ENCODE measurements around the gene GPR160. TPM values are rescaled to one million over a fixed set of nuclear protein-coding genes. Genes with fewer than 3 reads are reported as not detected.
"Not testable (repeated sequence)": the region's sequence is repeated elsewhere in the genome, so short reads cannot be mapped to it uniquely, and the experiment has no call there.

Gene GPR160
- polyA plus RNA-seq (ENCODE audit: insufficient read length in 3 of 3), result 10 to 100 TPM; 24.6 to 37.4 (median 31.0) TPM
- long read RNA-seq, donor 1, transcript GPR160-201 (4 exons, 2,039 nt), result major isoform, 13 of 19 reads
- long read RNA-seq, donor 1, partial matches to known transcripts, result 6 of 19 reads
- long read RNA-seq, donor 1, other reads (novel, unspliced or antisense), result 0 of 19 reads
- long read RNA-seq, donor 2, transcript GPR160-201 (4 exons, 2,039 nt), result major isoform, 12 of 12 reads
- long read RNA-seq, donor 2, partial matches to known transcripts, result 0 of 12 reads
- long read RNA-seq, donor 2, other reads (novel, unspliced or antisense), result 0 of 12 reads
- long read RNA-seq, donor 3, transcript GPR160-201 (4 exons, 2,039 nt), result major isoform, 7 of 7 reads
- long read RNA-seq, donor 3, partial matches to known transcripts, result 0 of 7 reads
- long read RNA-seq, donor 3, other reads (novel, unspliced or antisense), result 0 of 7 reads
- long read RNA-seq, donor 4, transcript GPR160-201 (4 exons, 2,039 nt), result major isoform, 13 of 14 reads
- long read RNA-seq, donor 4, partial matches to known transcripts, result 0 of 14 reads
- long read RNA-seq, donor 4, other reads (novel, unspliced or antisense), result 0 of 14 reads
- long read RNA-seq, donor 5, transcript GPR160-201 (4 exons, 2,039 nt), result major isoform, 7 of 7 reads
- long read RNA-seq, donor 5, partial matches to known transcripts, result 0 of 7 reads
- long read RNA-seq, donor 5, other reads (novel, unspliced or antisense), result 0 of 7 reads
- long read RNA-seq, donor 6, transcript GPR160-201 (4 exons, 2,039 nt), result major isoform, 11 of 11 reads
- long read RNA-seq, donor 6, partial matches to known transcripts, result 0 of 11 reads
- long read RNA-seq, donor 6, other reads (novel, unspliced or antisense), result 0 of 11 reads
- long read RNA-seq, donor 7, transcript GPR160-201 (4 exons, 2,039 nt), result major isoform, 17 of 17 reads
- long read RNA-seq, donor 7, partial matches to known transcripts, result 0 of 17 reads
- long read RNA-seq, donor 7, other reads (novel, unspliced or antisense), result 0 of 17 reads
- long read RNA-seq, donor 8, result 0 reads
- long read RNA-seq, donor 9, transcript GPR160-201 (4 exons, 2,039 nt), result major isoform, 13 of 15 reads
- long read RNA-seq, donor 9, partial matches to known transcripts, result 0 of 15 reads
- long read RNA-seq, donor 9, other reads (novel, unspliced or antisense), result 0 of 15 reads
- long read RNA-seq, donor 10, transcript GPR160-201 (4 exons, 2,039 nt), result major isoform, 5 of 5 reads
- long read RNA-seq, donor 10, partial matches to known transcripts, result 0 of 5 reads
- long read RNA-seq, donor 10, other reads (novel, unspliced or antisense), result 0 of 5 reads
- long read RNA-seq, donor 11, transcript GPR160-201 (4 exons, 2,039 nt), result major isoform, 10 of 11 reads
- long read RNA-seq, donor 11, partial matches to known transcripts, result 0 of 11 reads
- long read RNA-seq, donor 11, other reads (novel, unspliced or antisense), result 0 of 11 reads
- long read RNA-seq, donor 12, transcript GPR160-201 (4 exons, 2,039 nt), result major isoform, 19 of 19 reads
- long read RNA-seq, donor 12, partial matches to known transcripts, result 0 of 19 reads
- long read RNA-seq, donor 12, other reads (novel, unspliced or antisense), result 0 of 19 reads
- long read RNA-seq, donor 13, transcript GPR160-201 (4 exons, 2,039 nt), result major isoform, 6 of 12 reads
- long read RNA-seq, donor 13, partial matches to known transcripts, result 6 of 12 reads
- long read RNA-seq, donor 13, other reads (novel, unspliced or antisense), result 0 of 12 reads
- long read RNA-seq, donor 14, result 0 reads
- long read RNA-seq, donor 15, transcript GPR160-201 (4 exons, 2,039 nt), result major isoform, 36 of 49 reads
- long read RNA-seq, donor 15, partial matches to known transcripts, result 5 of 49 reads
- long read RNA-seq, donor 15, other reads (novel, unspliced or antisense), result 7 of 49 reads
- long read RNA-seq, donor 16, transcript GPR160-201 (4 exons, 2,039 nt), result major isoform, 12 of 12 reads
- long read RNA-seq, donor 16, partial matches to known transcripts, result 0 of 12 reads
- long read RNA-seq, donor 16, other reads (novel, unspliced or antisense), result 0 of 12 reads

- peak; percentile 58 for DNase-seq
Observed at GRCh38 chr3:170037463-170038433, at the start of gene GPR160. TSS of gene GPR160 (plus strand) at chr3:170037995. CDS start at chr3:170083973, 45,978 bp downstream.

- no peak for DNase-seq
Observed at GRCh38 chr3:169990431-169990830, 47.4 kb upstream of the GPR160 start.

- DNase-seq, result no peak
Observed at GRCh38 chr3:169992156-169992555, 45.6 kb upstream of the GPR160 start.

- DNase-seq, result no peak
Observed at GRCh38 chr3:169992781-169993180, 45.0 kb upstream of the GPR160 start.

GRCh38 chr3:169993761-169994160 lies 44.0 kb upstream of the GPR160 start:
- no peak for DNase-seq

- no peak for DNase-seq
Observed at GRCh38 chr3:169996063-169996462, 41.7 kb upstream of the GPR160 start.

- no peak for DNase-seq
Observed at GRCh38 chr3:169998668-169999131, 39.1 kb upstream of the GPR160 start.

- no peak for DNase-seq
Observed at GRCh38 chr3:169999433-169999832, 38.4 kb upstream of the GPR160 start.

- no peak for DNase-seq
Observed at GRCh38 chr3:170000051-170000450, 37.7 kb upstream of the GPR160 start.

GRCh38 chr3:170002231-170002630 lies 35.6 kb upstream of the GPR160 start:
- no peak for DNase-seq

- DNase-seq, result no peak
Observed at GRCh38 chr3:170002879-170003278, 34.9 kb upstream of the GPR160 start.

- DNase-seq, result no peak
Observed at GRCh38 chr3:170003881-170004356, 33.9 kb upstream of the GPR160 start.

GRCh38 chr3:170007031-170007663 lies 30.6 kb upstream of the GPR160 start:
- DNase-seq, result no peak

- DNase-seq, result no peak
Observed at GRCh38 chr3:170010498-170010897, 27.3 kb upstream of the GPR160 start.

- no peak for DNase-seq
Observed at GRCh38 chr3:170012683-170013400, 25.0 kb upstream of the GPR160 start.

GRCh38 chr3:170016057-170016456 lies 21.7 kb upstream of the GPR160 start:
- DNase-seq, result no peak

GRCh38 chr3:170019306-170019705 lies 18.5 kb upstream of the GPR160 start:
- DNase-seq, result not testable (repeated sequence)
